H1 (cell line): ENCODE results near the gene TMPRSS12. TPM values are rescaled to one million over a fixed set of nuclear protein-coding genes. Genes with fewer than 3 reads are reported as not detected.

Experiments used
- CHD2 ChIP-seq: IDR thresholded peaks from 2 replicates; pipeline ENCODE4 v1.6.1; 2012; ENCODE audit warnings: low read length, improper control_type of control experiment
- CTBP2 ChIP-seq: IDR thresholded peaks from 2 replicates; pipeline ENCODE4 v1.7.0; 2011; ENCODE audit warnings: borderline replicate concordance, mild to moderate bottlenecking, moderate library complexity, mixed read lengths, low read length; ENCODE audit not compliant: insufficient read depth, insufficient read length
- HDAC2 ChIP-seq, 2 experiments: fragments of 300-600 bp in 1 of 2; sonication (generic) in 1 of 2; IDR thresholded peaks; 2 replicates each; pipeline ENCODE4 v1.6.1; 2011 to 2012; ENCODE audit warnings: low read depth in 2 of 2, low read length in 2 of 2, mild to moderate bottlenecking in 2 of 2, moderate library complexity in 2 of 2, borderline replicate concordance in 1 of 2, inconsistent platforms in 1 of 2
- KDM1A ChIP-seq: fragments of 200-600, 300-600 bp; sonication (generic); IDR thresholded peaks from 2 replicates; pipeline ENCODE4 v1.7.1; 2016; ENCODE audit warnings: mild to moderate bottlenecking, low read length, borderline replicate concordance
- KDM5A ChIP-seq: fragments of 200-600 bp; IDR thresholded peaks from 2 replicates; pipeline ENCODE4 v1.7.1; 2012; ENCODE audit warnings: mild to moderate bottlenecking, low read length, inconsistent platforms, mixed read lengths
- TAF1 ChIP-seq: IDR thresholded peaks from 2 replicates; pipeline ENCODE4 v1.6.1; 2011; ENCODE audit warnings: mild to moderate bottlenecking, low read depth, low read length
- polyA plus RNA-seq, 7 experiments: library from polyadenylated mRNA; depleted of rRNA in 3 of 7; stranded (reverse) in 5 of 7; unstranded in 2 of 7; fragments of >200 nt in 5 of 7; fragments of 200-250 nt in 2 of 7; gene quantifications; 1 replicate in 5 of 7; 2 replicates in 1 of 7; 4 replicates in 1 of 7; pipeline versions ENCODE4 v1.2.1 to v1.2.3, GENCODE V29; 2011 to 2013; ENCODE audit warnings: missing spikeins in 2 of 7, mixed read lengths in 2 of 7
- total RNA-seq: library from RNA; stranded (reverse); fragmentation: NEBNext Ultra II Directional; extraction: Animal tissue kit (Norgen Biotek cat#: 25700); gene quantifications from 2 replicates; pipeline ENCODE4 v1.2.1, GENCODE V29; 2021
- TF ChIP-seq, protein P1 (sequence below): fragments of 300-600 bp; sonication (generic); IDR thresholded peaks from 2 replicates; pipeline ENCODE4 v1.7.1; 2012; ENCODE audit warnings: low read length, moderate library complexity, mild to moderate bottlenecking, inconsistent platforms; ENCODE audit not compliant: insufficient replicate concordance

Gene TMPRSS12
- total and polyA plus RNA-seq, 2 of the 8 experiments (the other 6 are each of a cell fraction or from before 2014, with no cell fraction given): not detected

DNA sequence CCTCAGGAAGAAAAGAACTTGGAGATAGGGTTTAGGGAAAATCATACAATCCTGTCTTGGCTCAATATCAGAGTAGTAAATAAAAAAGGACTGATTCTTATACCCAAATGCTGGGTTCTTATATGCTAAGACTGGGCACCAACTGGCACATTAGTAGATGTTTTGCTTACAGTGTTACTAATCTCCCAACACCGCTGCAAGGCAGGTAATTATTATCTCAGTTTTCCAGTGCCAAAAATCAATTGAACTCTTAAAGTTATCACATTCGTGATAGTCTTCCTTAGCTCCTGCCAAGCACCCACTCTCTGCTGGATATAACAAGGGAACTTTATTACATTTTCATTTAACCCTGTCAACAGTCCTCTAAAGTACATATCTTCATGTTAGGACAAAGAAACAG, 84.6 kb downstream of the TMPRSS12 start (continued):
- TF ChIP-seq, protein P1, sequence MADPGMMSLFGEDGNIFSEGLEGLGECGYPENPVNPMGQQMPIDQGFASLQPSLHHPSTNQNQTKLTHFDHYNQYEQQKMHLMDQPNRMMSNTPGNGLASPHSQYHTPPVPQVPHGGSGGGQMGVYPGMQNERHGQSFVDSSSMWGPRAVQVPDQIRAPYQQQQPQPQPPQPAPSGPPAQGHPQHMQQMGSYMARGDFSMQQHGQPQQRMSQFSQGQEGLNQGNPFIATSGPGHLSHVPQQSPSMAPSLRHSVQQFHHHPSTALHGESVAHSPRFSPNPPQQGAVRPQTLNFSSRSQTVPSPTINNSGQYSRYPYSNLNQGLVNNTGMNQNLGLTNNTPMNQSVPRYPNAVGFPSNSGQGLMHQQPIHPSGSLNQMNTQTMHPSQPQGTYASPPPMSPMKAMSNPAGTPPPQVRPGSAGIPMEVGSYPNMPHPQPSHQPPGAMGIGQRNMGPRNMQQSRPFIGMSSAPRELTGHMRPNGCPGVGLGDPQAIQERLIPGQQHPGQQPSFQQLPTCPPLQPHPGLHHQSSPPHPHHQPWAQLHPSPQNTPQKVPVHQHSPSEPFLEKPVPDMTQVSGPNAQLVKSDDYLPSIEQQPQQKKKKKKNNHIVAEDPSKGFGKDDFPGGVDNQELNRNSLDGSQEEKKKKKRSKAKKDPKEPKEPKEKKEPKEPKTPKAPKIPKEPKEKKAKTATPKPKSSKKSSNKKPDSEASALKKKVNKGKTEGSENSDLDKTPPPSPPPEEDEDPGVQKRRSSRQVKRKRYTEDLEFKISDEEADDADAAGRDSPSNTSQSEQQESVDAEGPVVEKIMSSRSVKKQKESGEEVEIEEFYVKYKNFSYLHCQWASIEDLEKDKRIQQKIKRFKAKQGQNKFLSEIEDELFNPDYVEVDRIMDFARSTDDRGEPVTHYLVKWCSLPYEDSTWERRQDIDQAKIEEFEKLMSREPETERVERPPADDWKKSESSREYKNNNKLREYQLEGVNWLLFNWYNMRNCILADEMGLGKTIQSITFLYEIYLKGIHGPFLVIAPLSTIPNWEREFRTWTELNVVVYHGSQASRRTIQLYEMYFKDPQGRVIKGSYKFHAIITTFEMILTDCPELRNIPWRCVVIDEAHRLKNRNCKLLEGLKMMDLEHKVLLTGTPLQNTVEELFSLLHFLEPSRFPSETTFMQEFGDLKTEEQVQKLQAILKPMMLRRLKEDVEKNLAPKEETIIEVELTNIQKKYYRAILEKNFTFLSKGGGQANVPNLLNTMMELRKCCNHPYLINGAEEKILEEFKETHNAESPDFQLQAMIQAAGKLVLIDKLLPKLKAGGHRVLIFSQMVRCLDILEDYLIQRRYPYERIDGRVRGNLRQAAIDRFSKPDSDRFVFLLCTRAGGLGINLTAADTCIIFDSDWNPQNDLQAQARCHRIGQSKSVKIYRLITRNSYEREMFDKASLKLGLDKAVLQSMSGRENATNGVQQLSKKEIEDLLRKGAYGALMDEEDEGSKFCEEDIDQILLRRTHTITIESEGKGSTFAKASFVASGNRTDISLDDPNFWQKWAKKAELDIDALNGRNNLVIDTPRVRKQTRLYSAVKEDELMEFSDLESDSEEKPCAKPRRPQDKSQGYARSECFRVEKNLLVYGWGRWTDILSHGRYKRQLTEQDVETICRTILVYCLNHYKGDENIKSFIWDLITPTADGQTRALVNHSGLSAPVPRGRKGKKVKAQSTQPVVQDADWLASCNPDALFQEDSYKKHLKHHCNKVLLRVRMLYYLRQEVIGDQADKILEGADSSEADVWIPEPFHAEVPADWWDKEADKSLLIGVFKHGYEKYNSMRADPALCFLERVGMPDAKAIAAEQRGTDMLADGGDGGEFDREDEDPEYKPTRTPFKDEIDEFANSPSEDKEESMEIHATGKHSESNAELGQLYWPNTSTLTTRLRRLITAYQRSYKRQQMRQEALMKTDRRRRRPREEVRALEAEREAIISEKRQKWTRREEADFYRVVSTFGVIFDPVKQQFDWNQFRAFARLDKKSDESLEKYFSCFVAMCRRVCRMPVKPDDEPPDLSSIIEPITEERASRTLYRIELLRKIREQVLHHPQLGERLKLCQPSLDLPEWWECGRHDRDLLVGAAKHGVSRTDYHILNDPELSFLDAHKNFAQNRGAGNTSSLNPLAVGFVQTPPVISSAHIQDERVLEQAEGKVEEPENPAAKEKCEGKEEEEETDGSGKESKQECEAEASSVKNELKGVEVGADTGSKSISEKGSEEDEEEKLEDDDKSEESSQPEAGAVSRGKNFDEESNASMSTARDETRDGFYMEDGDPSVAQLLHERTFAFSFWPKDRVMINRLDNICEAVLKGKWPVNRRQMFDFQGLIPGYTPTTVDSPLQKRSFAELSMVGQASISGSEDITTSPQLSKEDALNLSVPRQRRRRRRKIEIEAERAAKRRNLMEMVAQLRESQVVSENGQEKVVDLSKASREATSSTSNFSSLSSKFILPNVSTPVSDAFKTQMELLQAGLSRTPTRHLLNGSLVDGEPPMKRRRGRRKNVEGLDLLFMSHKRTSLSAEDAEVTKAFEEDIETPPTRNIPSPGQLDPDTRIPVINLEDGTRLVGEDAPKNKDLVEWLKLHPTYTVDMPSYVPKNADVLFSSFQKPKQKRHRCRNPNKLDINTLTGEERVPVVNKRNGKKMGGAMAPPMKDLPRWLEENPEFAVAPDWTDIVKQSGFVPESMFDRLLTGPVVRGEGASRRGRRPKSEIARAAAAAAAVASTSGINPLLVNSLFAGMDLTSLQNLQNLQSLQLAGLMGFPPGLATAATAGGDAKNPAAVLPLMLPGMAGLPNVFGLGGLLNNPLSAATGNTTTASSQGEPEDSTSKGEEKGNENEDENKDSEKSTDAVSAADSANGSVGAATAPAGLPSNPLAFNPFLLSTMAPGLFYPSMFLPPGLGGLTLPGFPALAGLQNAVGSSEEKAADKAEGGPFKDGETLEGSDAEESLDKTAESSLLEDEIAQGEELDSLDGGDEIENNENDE: no peak
- no peak for TF ChIP-seq HDAC2 (IDR thresholded peaks at IDR 0.05; ENCODE audit: borderline replicate concordance in 1 of 2, low read depth in 2 of 2, low read length in 2 of 2)
- TF ChIP-seq KDM5A: no peak
- TF ChIP-seq TAF1: no peak
- no peak for TF ChIP-seq CTBP2
- TF ChIP-seq KDM1A: no peak
- no peak for TF ChIP-seq CHD2
